HCT116 (cell line): ENCODE data around the gene PGA5. TPM values are rescaled to one million over a fixed set of nuclear protein-coding genes. Genes with fewer than 3 reads are reported as not detected.
"Not testable (repeated sequence)": the region's sequence is repeated elsewhere in the genome, so short reads cannot be mapped to it uniquely, and the experiment has no call there.

Experiments used
- ATAC-seq: fragments of 200-7000 bp; cut with Tn5 transposase; 2 replicates; pipeline ENCODE4 v1.9.1; 2020; ENCODE audit warnings: mild to moderate bottlenecking, moderate library complexity
- Bru-seq: library from RNA; stranded (reverse); fragments of 400-500 nt; gene quantifications from one replicate; lab custom pipeline; 2021; lab: Mats Ljungman, UMichigan
- BruChase-seq, 2 experiments: library from RNA; stranded (reverse); fragments of 400-500 nt; gene quantifications; one replicate each; lab custom pipeline; 2021; lab: Mats Ljungman, UMichigan
- BruUV-seq: library from RNA; stranded (reverse); fragments of 400-500 nt; replicated peaks from 2 replicates; lab custom pipeline; 2021; lab: Mats Ljungman, UMichigan
- CTCF ChIA-PET: fragments of 300-600 bp; sonication (Branson Sonifier 250); formaldehyde crosslinking; loops from one replicate; lab custom pipeline; 2021; ENCODE audit warnings: antibody characterized with exemption; lab: Charles Lee
- POLR2A ChIA-PET: fragments of 300-600, 350-600 bp; sonication (Branson Sonifier 250); formaldehyde crosslinking; loops from one replicate; lab custom pipeline; 2021; ENCODE audit warnings: antibody characterized with exemption; lab: Charles Lee
- RAD21 ChIA-PET, 2 experiments: fragments of 300-600 bp; sonication (Branson Sonifier 250); formaldehyde crosslinking; loops; one replicate each; lab custom pipeline; 2023; ENCODE audit warnings: low total read pairs in 2 of 2; ENCODE audit not compliant: uncharacterized antibody in 2 of 2, unreplicated experiment in 2 of 2, low non-redundant PET in 1 of 2; lab: Charles Lee
- DNase-seq: peaks from one replicate; pipeline ENCODE4 v3.0.0-alpha.2; 2010; ENCODE audit warnings: low read depth, low spot score
- H2AFZ ChIP-seq: fragments of 200-600 bp; shearing (Covaris generic), sonication (generic); 2 replicates; pipeline ENCODE4 v1.6.1; 2017; ENCODE audit warnings: low read depth, mixed run types, mixed read lengths, antibody characterized with exemption, low read length; ENCODE audit not compliant: poor library complexity, severe bottlenecking
- H3K27ac ChIP-seq: 2 replicates; pipeline ENCODE4 v1.5.1; 2012; ENCODE audit warnings: low read depth, low read length
- H3K27me3 ChIP-seq: fragments of 200-600 bp; sonication (generic); 2 replicates; pipeline ENCODE4 v1.6.1; 2016; ENCODE audit warnings: mixed run types, low read length, mixed read lengths; ENCODE audit not compliant: insufficient read depth
- H3K36me3 ChIP-seq, 2 experiments: fragments of 200-500 bp in 1 of 2; fragments of 200-600 bp in 1 of 2; sonication (Bioruptor generic) in 1 of 2; sonication (generic) in 1 of 2; 2 replicates each; pipeline versions ENCODE4 v1.5.1 to v1.6.1; 2014 to 2016; ENCODE audit warnings: low read length in 2 of 2, inconsistent platforms in 1 of 2, mixed read lengths in 1 of 2, mixed run types in 1 of 2; ENCODE audit not compliant: insufficient read depth in 2 of 2, control insufficient read depth in 1 of 2
- H3K4me1 ChIP-seq, 2 experiments: fragments of 200-600 bp in 1 of 2; sonication (generic) in 1 of 2; 2 replicates each; pipeline versions ENCODE4 v1.5.1 to v1.6.1; 2012 to 2017; ENCODE audit warnings: low read length in 2 of 2, inconsistent platforms in 1 of 2, mild to moderate bottlenecking in 1 of 2, mixed read lengths in 1 of 2, mixed run types in 1 of 2, moderate library complexity in 1 of 2; ENCODE audit not compliant: insufficient read depth in 2 of 2, control insufficient read depth in 1 of 2
- H3K4me2 ChIP-seq: fragments of 200-600 bp; sonication (generic); 2 replicates; pipeline ENCODE4 v1.6.1; 2017; ENCODE audit warnings: mixed run types, low read length, mixed read lengths
- H3K4me3 ChIP-seq, 2 experiments: fragments of 200-600 bp in 1 of 2; sonication (generic) in 1 of 2; replicated peaks in 1 of 2; 2 replicates each; pipeline ENCODE4 v1.5.1; 2011 to 2016; ENCODE audit warnings: low read length in 2 of 2, control low read depth in 1 of 2, low read depth in 1 of 2, mild to moderate bottlenecking in 1 of 2, mixed read lengths in 1 of 2, mixed run types in 1 of 2
- H3K79me2 ChIP-seq: fragments of 200-600 bp; sonication (generic); 2 replicates; pipeline ENCODE4 v1.6.1; 2017; ENCODE audit warnings: mild to moderate bottlenecking, mixed run types, low read length, moderate library complexity, mixed read lengths; ENCODE audit not compliant: insufficient read depth
- H3K9ac ChIP-seq: fragments of 200-600 bp; sonication (generic); 2 replicates; pipeline ENCODE4 v1.6.1; 2016; ENCODE audit warnings: low read length, mixed read lengths
- H3K9me2 ChIP-seq: fragments of 200-600 bp; sonication (generic), shearing (Covaris generic); 2 replicates; pipeline ENCODE4 v1.6.1; 2017; ENCODE audit warnings: mixed run types, mild to moderate bottlenecking, moderate library complexity; ENCODE audit not compliant: insufficient read depth
- H3K9me3 ChIP-seq, 2 experiments: fragments of 200-500 bp in 1 of 2; fragments of 200-600 bp in 1 of 2; sonication (Bioruptor generic) in 1 of 2; sonication (generic) in 1 of 2; 2 replicates each; pipeline ENCODE4 v1.6.1; 2014 to 2017; ENCODE audit warnings: low read length in 2 of 2, mixed read lengths in 2 of 2, inconsistent platforms in 1 of 2, low read depth in 1 of 2, mild to moderate bottlenecking in 1 of 2, mixed run types in 1 of 2, moderate library complexity in 1 of 2; ENCODE audit not compliant: control insufficient read depth in 1 of 2, insufficient read depth in 1 of 2
- H4K20me1 ChIP-seq: fragments of 200-600 bp; sonication (generic), shearing (Covaris generic); 2 replicates; pipeline ENCODE4 v1.6.1; 2017; ENCODE audit warnings: mixed run types, mild to moderate bottlenecking, moderate library complexity; ENCODE audit not compliant: insufficient read depth
- CBX3 ChIP-seq: IDR thresholded peaks from 2 replicates; pipeline ENCODE4 v1.6.1; 2012; ENCODE audit warnings: low read depth
- EGR1 ChIP-seq: IDR thresholded peaks from 2 replicates; pipeline ENCODE4 v1.6.1; 2012; ENCODE audit warnings: low read depth
- EZH2 ChIP-seq: fragments of 200-600 bp; sonication (generic); IDR thresholded peaks from 2 replicates; pipeline ENCODE4 v1.6.1; 2017; ENCODE audit warnings: antibody characterized with exemption, mixed run types
- FOSL1 ChIP-seq: IDR thresholded peaks from 2 replicates; pipeline ENCODE4 v1.6.1; 2012; ENCODE audit warnings: low read depth
- POLR2A ChIP-seq: IDR thresholded peaks from 2 replicates; pipeline ENCODE4 v1.7.0; 2011; ENCODE audit warnings: borderline replicate concordance; ENCODE audit not compliant: insufficient read depth, insufficient read length; ENCODE audit errors: extremely low read depth
- POLR2AphosphoS5 ChIP-seq: IDR thresholded peaks from 2 replicates; pipeline ENCODE4 v1.6.1; 2011; ENCODE audit warnings: mild to moderate bottlenecking, low read depth, low read length, moderate library complexity
- RAD21 ChIP-seq: IDR thresholded peaks from 2 replicates; pipeline ENCODE4 v1.6.1; 2012; ENCODE audit warnings: low read depth, mild to moderate bottlenecking
- SIN3A ChIP-seq: IDR thresholded peaks from 2 replicates; pipeline ENCODE4 v1.6.1; 2012; ENCODE audit warnings: low read depth
- SP1 ChIP-seq: IDR thresholded peaks from 2 replicates; pipeline ENCODE4 v1.6.1; 2012; ENCODE audit warnings: low read depth
- SRF ChIP-seq: IDR thresholded peaks from 2 replicates; pipeline ENCODE4 v1.6.1; 2012; ENCODE audit warnings: low read depth
- YY1 ChIP-seq: IDR thresholded peaks from 2 replicates; pipeline ENCODE4 v1.6.1; 2011; ENCODE audit warnings: low read length, low read depth, moderate library complexity, mild to moderate bottlenecking; ENCODE audit not compliant: insufficient replicate concordance; ENCODE audit errors: extremely low read depth
- ZFX ChIP-seq: fragments of 450-650 bp; IDR thresholded peaks from 2 replicates; pipeline ENCODE4 v1.6.1; 2017
- intact Hi-C: fragments of 100-400 bp; cut with micrococcal nuclease; formaldehyde crosslinking; loops from 2 replicates; pipeline ENCODE4 v1.10.0; 2022
- long read RNA-seq: library from polyadenylated mRNA; unstranded; transcript quantifications from one replicate; pipeline ENCODE4 v2.0.0, GENCODE V29; 2021; ENCODE audit not compliant: unreplicated experiment
- polyA plus RNA-seq: library from polyadenylated mRNA; unstranded; fragments of >200 nt; gene quantifications from 2 replicates; pipeline ENCODE4 v1.2.1, GENCODE V29; 2012; ENCODE audit warnings: missing spikeins
- total RNA-seq: library from RNA; stranded (reverse); gene quantifications from one replicate; pipeline ENCODE4 v1.2.1, GENCODE V29; 2021; ENCODE audit not compliant: unreplicated experiment
- TF ChIP-seq, protein P1 (sequence below): IDR thresholded peaks from 2 replicates; pipeline ENCODE4 v1.6.1; 2011; ENCODE audit warnings: mild to moderate bottlenecking, low read length, moderate library complexity; ENCODE audit not compliant: insufficient replicate concordance; ENCODE audit errors: extremely low read depth
- TF ChIP-seq, protein P2 (sequence below): IDR thresholded peaks from 2 replicates; pipeline ENCODE4 v1.6.1; 2012
- TF ChIP-seq, protein P3 (sequence below): IDR thresholded peaks from 2 replicates; pipeline ENCODE4 v1.6.1; 2012; ENCODE audit warnings: low read depth
- TF ChIP-seq, protein P4 (sequence below): IDR thresholded peaks from 2 replicates; pipeline ENCODE4 v1.6.1; 2012

Gene PGA5
- total RNA-seq (not detected), Bru-seq, nascent RNA (not detected), BruChase-seq, experiment 1, labeled RNA remaining after a 6-hour chase (not detected), BruChase-seq, experiment 2, labeled RNA remaining after a 2-hour chase (not detected)
- polyA plus RNA-seq, result not detected in 2 replicates
- long read RNA-seq, result 0 reads

DNA sequence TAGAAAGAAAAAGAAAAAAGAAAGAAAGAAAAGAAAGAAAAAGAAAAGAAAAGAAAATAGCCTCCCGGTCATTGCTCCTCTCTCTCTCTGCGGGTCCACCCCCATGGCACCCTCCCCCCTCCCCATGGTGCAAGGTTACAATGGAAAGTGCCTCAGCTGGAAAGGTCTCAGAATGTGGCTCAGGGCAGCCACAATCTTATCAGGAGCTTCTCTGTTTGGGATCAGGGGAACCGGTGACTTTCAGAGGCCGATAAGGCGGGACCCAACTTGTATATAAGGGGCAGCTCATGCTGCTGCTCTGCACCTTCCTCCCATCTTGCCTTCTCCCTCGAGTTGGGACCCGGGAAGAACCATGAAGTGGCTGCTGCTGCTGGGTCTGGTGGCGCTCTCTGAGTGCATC, at the start of gene PGA5:
Gene PGA5, plus strand, starts transcription at position 301 of the 400 bp plus-strand sequence. Its CDS starts 52 bp downstream, at position 353.
- H3K4me3 ChIP-seq, H3K9ac ChIP-seq, intact Hi-C loops, H3K9me3 ChIP-seq, RAD21 ChIA-PET, ATAC-seq, H4K20me1 ChIP-seq, H3K27me3 ChIP-seq, H3K27ac ChIP-seq, H3K79me2 ChIP-seq, CTCF ChIA-PET, H3K36me3 ChIP-seq, H2AFZ ChIP-seq, H3K4me2 ChIP-seq, H3K4me1 ChIP-seq, DNase-seq, BruUV-seq, H3K9me2 ChIP-seq, POLR2A ChIA-PET: not testable (repeated sequence)

DNA sequence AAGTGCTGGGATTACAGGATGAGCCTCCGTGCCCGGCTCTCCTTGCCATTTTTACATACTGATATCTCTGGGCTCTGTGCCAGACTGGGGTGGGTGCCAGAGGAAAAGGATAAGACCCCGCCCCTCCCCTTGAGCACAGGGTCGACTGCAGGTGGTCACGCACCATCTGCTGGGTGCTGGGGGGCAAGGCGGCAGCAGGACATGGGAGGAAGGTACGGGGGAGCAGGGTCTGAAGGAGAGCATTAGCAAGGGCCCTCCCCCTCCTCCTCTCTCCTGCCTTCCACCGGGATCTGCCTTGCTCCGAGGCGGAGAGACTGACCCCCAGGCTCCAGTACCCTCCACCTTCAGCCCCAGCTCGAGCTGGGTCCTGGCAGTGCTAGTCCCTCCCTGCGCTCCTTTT, 47.4 kb upstream of the PGA5 start:
- Histone ChIP-seq H3K4me2 (no peak overlapping the region), H3K4me3 (no peak overlapping the region), H4K20me1 (no peaks in the 10 kb centered on the region), H2AFZ (no peak overlapping the region), H3K9me2 (no peaks in the 10 kb centered on the region), H3K4me1 (no peaks in the 10 kb centered on the region), H3K79me2 (no peaks in the 10 kb centered on the region), H3K27ac (no peak overlapping the region), H3K9me3 (no peaks in the 10 kb centered on the region), H3K36me3 (no peaks in the 10 kb centered on the region), H3K9ac (no peak overlapping the region), H3K27me3 (no peaks in the 10 kb centered on the region)
- ChIA-PET RAD21 (no interaction called here), CTCF (no interaction called here), POLR2A (no interaction called here)
- BruUV-seq, result no TSS peak
- intact Hi-C loops, result no loop called here
- DNase-seq (no peak), ATAC-seq (no peak)
- TF ChIP-seq CBX3, result no peak
- TF ChIP-seq ZFX, result no peak
- no peak for TF ChIP-seq RAD21
- TF ChIP-seq POLR2AphosphoS5, result no peak
- TF ChIP-seq SRF, result no peak
- TF ChIP-seq FOSL1, result no peak
- TF ChIP-seq, protein P1, sequence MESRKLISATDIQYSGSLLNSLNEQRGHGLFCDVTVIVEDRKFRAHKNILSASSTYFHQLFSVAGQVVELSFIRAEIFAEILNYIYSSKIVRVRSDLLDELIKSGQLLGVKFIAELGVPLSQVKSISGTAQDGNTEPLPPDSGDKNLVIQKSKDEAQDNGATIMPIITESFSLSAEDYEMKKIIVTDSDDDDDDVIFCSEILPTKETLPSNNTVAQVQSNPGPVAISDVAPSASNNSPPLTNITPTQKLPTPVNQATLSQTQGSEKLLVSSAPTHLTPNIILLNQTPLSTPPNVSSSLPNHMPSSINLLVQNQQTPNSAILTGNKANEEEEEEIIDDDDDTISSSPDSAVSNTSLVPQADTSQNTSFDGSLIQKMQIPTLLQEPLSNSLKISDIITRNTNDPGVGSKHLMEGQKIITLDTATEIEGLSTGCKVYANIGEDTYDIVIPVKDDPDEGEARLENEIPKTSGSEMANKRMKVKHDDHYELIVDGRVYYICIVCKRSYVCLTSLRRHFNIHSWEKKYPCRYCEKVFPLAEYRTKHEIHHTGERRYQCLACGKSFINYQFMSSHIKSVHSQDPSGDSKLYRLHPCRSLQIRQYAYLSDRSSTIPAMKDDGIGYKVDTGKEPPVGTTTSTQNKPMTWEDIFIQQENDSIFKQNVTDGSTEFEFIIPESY, result no peak
- TF ChIP-seq EGR1, result no peak
- TF ChIP-seq EZH2, result no peak
- TF ChIP-seq SIN3A, result no peak
- TF ChIP-seq, protein P2, sequence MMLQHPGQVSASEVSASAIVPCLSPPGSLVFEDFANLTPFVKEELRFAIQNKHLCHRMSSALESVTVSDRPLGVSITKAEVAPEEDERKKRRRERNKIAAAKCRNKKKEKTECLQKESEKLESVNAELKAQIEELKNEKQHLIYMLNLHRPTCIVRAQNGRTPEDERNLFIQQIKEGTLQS, result no peak
- TF ChIP-seq, protein P3, sequence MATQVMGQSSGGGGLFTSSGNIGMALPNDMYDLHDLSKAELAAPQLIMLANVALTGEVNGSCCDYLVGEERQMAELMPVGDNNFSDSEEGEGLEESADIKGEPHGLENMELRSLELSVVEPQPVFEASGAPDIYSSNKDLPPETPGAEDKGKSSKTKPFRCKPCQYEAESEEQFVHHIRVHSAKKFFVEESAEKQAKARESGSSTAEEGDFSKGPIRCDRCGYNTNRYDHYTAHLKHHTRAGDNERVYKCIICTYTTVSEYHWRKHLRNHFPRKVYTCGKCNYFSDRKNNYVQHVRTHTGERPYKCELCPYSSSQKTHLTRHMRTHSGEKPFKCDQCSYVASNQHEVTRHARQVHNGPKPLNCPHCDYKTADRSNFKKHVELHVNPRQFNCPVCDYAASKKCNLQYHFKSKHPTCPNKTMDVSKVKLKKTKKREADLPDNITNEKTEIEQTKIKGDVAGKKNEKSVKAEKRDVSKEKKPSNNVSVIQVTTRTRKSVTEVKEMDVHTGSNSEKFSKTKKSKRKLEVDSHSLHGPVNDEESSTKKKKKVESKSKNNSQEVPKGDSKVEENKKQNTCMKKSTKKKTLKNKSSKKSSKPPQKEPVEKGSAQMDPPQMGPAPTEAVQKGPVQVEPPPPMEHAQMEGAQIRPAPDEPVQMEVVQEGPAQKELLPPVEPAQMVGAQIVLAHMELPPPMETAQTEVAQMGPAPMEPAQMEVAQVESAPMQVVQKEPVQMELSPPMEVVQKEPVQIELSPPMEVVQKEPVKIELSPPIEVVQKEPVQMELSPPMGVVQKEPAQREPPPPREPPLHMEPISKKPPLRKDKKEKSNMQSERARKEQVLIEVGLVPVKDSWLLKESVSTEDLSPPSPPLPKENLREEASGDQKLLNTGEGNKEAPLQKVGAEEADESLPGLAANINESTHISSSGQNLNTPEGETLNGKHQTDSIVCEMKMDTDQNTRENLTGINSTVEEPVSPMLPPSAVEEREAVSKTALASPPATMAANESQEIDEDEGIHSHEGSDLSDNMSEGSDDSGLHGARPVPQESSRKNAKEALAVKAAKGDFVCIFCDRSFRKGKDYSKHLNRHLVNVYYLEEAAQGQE, result no peak
- no peak for TF ChIP-seq YY1
- TF ChIP-seq, protein P4, sequence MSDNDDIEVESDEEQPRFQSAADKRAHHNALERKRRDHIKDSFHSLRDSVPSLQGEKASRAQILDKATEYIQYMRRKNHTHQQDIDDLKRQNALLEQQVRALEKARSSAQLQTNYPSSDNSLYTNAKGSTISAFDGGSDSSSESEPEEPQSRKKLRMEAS, result no peak
- TF ChIP-seq SP1, result no peak
- TF ChIP-seq POLR2A, result no peak
